Hepatocyte (in vitro differentiated cells): ENCODE results near the gene AP2M1. TPM values are rescaled to one million over a fixed set of nuclear protein-coding genes. Genes with fewer than 3 reads are reported as not detected.

Source experiments
- DNase-seq: peaks from one replicate; pipeline ENCODE4 v3.0.0-alpha.2; 2016; ENCODE audit warnings: low spot score
- H2AFZ ChIP-seq: fragments of 200-600 bp; sonication (generic); 2 replicates; pipeline ENCODE4 v1.6.0; 2016; ENCODE audit warnings: antibody characterized with exemption, mild to moderate bottlenecking
- H3K27ac ChIP-seq: fragments of 200-600 bp; sonication (generic); 2 replicates; pipeline ENCODE4 v1.5.1; 2016; ENCODE audit warnings: mild to moderate bottlenecking
- H3K27me3 ChIP-seq: fragments of 200-600 bp; sonication (generic); 2 replicates; pipeline ENCODE4 v1.6.1; 2016
- H3K36me3 ChIP-seq: fragments of 200-600 bp; sonication (generic); replicated peaks from 2 replicates; pipeline ENCODE4 v1.5.1; 2016; ENCODE audit warnings: low read depth; ENCODE audit not compliant: insufficient read depth
- H3K4me1 ChIP-seq: fragments of 200-600 bp; sonication (generic); 2 replicates; pipeline ENCODE4 v1.5.1; 2016; ENCODE audit warnings: mild to moderate bottlenecking, moderate library complexity; ENCODE audit not compliant: insufficient read depth
- H3K4me2 ChIP-seq: fragments of 200-600 bp; sonication (generic); 2 replicates; pipeline ENCODE4 v1.6.0; 2016
- H3K4me3 ChIP-seq: fragments of 200-600 bp; sonication (generic); 2 replicates; pipeline ENCODE4 v1.5.1; 2016; ENCODE audit warnings: mild to moderate bottlenecking
- H3K79me2 ChIP-seq: fragments of 200-600 bp; sonication (generic); 2 replicates; pipeline ENCODE4 v1.6.0; 2017; ENCODE audit warnings: mild to moderate bottlenecking
- H3K9me2 ChIP-seq: fragments of 200-600 bp; sonication (generic); replicated peaks from 2 replicates; pipeline ENCODE4 v1.6.0; 2017; ENCODE audit warnings: mild to moderate bottlenecking; ENCODE audit not compliant: insufficient read depth
- H3K9me3 ChIP-seq: fragments of 200-600 bp; sonication (generic); 2 replicates; pipeline ENCODE4 v1.5.1; 2016; ENCODE audit warnings: low read depth, mild to moderate bottlenecking
- H4K20me1 ChIP-seq: fragments of 200-600 bp; sonication (generic); 2 replicates; pipeline ENCODE4 v1.6.0; 2016; ENCODE audit warnings: mild to moderate bottlenecking; ENCODE audit not compliant: insufficient read depth, poor library complexity, severe bottlenecking
- EZH2 ChIP-seq: fragments of 200-600 bp; sonication (generic); IDR thresholded peaks from 2 replicates; pipeline ENCODE4 v1.6.1; 2016; ENCODE audit warnings: antibody characterized with exemption, mild to moderate bottlenecking, borderline replicate concordance
- EZH2phosphoT487 ChIP-seq: fragments of 200-600 bp; sonication (generic); IDR thresholded peaks from one replicate; pipeline ENCODE4 v1.6.1; 2018; ENCODE audit warnings: antibody characterized with exemption, mild to moderate bottlenecking, low read depth, moderate library complexity; ENCODE audit not compliant: unreplicated experiment, severe bottlenecking
- WGBS: methylation state at CpG from one replicate; pipeline ENCODE4 v1.1.6; 2016; ENCODE audit warnings: low lambda C conversion rate; ENCODE audit errors: missing lambda C conversion rate; 5-methylcytosine and 5-hydroxymethylcytosine counted together
- polyA plus RNA-seq: library from polyadenylated mRNA; unstranded; fragments of >200 nt; fragmentation: Nextera tagmentation; extraction: Ambion mirVana; gene quantifications from 2 replicates; pipeline ENCODE4 v1.2.1, GENCODE V29; 2016
- total RNA-seq: library from RNA; depleted of rRNA; stranded (reverse); fragments of >200 nt; gene quantifications from 2 replicates; pipeline ENCODE4 v1.2.3, GENCODE V29; 2014
- TF ChIP-seq, protein P1 (sequence below): fragments of 200-600 bp; sonication (generic); IDR thresholded peaks from 2 replicates; pipeline ENCODE4 v1.5.1; 2016; ENCODE audit warnings: antibody characterized with exemption, mild to moderate bottlenecking; ENCODE audit not compliant: poor library complexity

AP2M1 gene
- total and polyA plus RNA-seq, 2 experiments from 2014 or later = 243 to 389 TPM

DNA sequence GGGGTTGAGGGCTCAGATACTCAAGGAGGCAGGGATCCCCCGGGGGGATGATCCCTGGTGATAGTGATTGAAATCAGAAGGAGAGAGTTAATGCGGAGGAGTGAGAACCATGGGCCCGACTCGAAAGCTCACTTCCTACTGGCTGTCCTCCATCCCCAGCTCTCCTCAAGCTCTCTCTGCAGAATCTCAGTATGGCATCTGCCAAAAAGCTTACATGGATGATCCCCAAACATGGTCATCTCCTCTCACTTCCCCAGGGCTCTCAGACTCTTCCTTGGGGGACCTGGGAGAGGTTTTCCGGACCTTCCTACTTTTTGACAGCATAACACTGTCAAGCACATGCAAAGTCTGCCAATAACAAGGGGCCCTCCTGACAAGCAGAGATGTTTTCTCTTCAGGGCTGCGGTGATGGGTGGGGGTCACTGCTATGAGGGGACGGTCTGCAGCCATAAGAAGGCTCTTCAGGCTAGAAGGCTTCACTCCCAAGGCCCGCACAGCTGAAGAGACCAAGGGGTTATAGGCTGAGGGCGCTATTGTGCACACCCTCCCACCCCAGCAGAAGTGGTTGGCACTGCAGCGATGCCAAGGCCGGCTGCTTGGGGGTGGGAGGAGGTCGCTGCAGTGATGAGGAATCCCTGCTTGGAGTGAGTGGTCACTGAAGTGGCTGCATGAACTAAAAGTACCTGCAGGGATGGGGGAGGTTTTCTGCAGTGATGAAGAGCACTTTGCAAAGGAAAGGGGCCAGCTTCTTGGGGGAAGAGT lies 53.9 kb downstream of the AP2M1 start:
- no peak overlapping the region for H2AFZ ChIP-seq
- no peak for DNase-seq
- H3K4me1 ChIP-seq = peaks cover 12% of the 10 kb centered on the region
- H3K27me3 ChIP-seq = peaks cover 62% of the 10 kb centered on the region
- no peaks in the 10 kb centered on the region for H3K9me3 ChIP-seq
- H3K4me3 ChIP-seq = no peak overlapping the region
- no peaks in the 10 kb centered on the region for H3K9me2 ChIP-seq
- H3K79me2 ChIP-seq = no peaks in the 10 kb centered on the region
- WGBS = 53% methylated on average over 11 of the region's 12 CpGs
- no peaks in the 10 kb centered on the region for H3K36me3 ChIP-seq
- H3K27ac ChIP-seq = no peak overlapping the region
- TF ChIP-seq EZH2 (no peak), EZH2phosphoT487 (no peak)
- TF ChIP-seq, protein P1, sequence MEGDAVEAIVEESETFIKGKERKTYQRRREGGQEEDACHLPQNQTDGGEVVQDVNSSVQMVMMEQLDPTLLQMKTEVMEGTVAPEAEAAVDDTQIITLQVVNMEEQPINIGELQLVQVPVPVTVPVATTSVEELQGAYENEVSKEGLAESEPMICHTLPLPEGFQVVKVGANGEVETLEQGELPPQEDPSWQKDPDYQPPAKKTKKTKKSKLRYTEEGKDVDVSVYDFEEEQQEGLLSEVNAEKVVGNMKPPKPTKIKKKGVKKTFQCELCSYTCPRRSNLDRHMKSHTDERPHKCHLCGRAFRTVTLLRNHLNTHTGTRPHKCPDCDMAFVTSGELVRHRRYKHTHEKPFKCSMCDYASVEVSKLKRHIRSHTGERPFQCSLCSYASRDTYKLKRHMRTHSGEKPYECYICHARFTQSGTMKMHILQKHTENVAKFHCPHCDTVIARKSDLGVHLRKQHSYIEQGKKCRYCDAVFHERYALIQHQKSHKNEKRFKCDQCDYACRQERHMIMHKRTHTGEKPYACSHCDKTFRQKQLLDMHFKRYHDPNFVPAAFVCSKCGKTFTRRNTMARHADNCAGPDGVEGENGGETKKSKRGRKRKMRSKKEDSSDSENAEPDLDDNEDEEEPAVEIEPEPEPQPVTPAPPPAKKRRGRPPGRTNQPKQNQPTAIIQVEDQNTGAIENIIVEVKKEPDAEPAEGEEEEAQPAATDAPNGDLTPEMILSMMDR = no peak
- no peaks in the 10 kb centered on the region for H4K20me1 ChIP-seq
- H3K4me2 ChIP-seq = peak overlapping the region; percentile 99

DNA sequence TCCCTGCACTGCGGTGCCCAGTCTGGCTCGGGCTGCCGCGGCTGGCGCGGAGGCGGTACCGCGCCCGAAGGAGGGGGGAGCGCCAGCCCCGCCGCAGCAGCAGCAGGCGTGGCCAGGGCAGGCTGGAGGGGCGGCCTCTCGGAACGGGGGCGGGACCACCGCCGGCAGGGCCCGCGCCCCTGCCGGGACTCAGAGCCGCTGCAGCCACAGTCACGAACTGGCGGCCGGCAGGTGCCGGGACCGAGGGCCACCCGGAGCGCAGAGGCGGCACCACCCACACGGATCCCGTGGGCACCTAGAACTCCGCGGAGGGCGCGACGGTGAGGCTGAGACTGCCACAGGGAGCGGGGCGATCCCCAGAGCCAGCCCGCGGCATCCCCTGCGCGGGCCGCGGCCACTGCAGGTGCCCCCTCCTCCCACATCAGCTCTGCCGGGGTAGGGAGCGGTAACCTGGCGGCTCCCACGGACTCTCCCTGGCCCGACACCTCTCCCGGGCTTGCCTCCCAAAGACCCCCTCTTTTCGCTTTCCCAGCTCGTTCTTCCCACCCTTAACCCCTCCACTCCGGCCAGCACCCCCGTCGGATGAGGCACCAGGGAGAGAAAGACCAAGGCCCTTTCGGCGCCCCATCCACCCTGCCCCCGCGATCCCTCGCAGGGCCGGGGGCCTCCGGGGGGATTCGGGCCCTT lies 54.9 kb downstream of the AP2M1 start, which contains the start of gene VWA5B2:
Gene VWA5B2, plus strand, starts transcription at position 192 of the 687 bp plus-strand sequence. CDS start 944 bp downstream, outside the sequence.
- Histone ChIP-seq H3K27ac (no peak within 1 kb of the TSS), H3K79me2 (no peaks in the 10 kb centered on the region), H3K4me1 (peaks cover 12% of the 10 kb centered on the region), H3K27me3 (peaks cover 62% of the 10 kb centered on the region), H2AFZ (peak within 1 kb of the TSS; percentile 66), H3K4me2 (peak within 1 kb of the TSS; percentile 99), H3K4me3 (peak within 1 kb of the TSS; percentile 61), H3K9me2 (no peaks in the 10 kb centered on the region), H3K9me3 (no peaks in the 10 kb centered on the region), H3K36me3 (no peaks in the 10 kb centered on the region), H4K20me1 (no peaks in the 10 kb centered on the region)
- 4% methylated on average over 41 of the region's 66 CpGs for WGBS
- TF ChIP-seq EZH2 (peak; percentile 54), EZH2phosphoT487 (no peak)
- TF ChIP-seq, protein P1 = peak; percentile 3
- peak; percentile 89 for DNase-seq

DNA sequence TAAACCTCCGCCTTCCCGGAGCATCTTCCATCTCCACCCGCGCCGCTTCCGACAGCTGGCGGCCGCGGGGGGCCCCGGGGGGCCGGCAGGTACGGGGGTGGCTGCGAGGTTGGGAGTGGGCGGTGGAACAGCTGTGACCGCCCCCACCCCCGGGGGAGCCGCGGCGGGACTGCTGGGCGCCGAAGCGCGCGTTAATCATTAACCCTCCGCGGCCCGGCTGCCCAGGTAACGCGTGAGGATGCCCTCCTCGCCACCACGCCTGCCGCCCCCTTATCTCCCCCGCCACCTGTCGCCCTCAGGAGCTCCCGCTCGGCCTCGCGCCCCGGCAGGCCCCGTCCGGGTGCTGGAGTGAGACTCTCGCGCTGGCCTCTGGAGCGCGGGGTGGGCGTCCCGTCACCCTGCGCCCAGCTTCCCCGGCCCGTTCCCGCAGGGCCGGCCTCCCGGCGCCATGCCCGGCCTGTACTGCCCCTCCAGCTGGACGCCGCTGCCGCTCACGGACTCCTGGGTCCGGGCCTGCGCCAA lies 55.5 kb downstream of the AP2M1 start:
- Histone ChIP-seq H4K20me1 (no peaks in the 10 kb centered on the region), H3K27me3 (peaks cover 62% of the 10 kb centered on the region), H3K4me3 (peak overlapping the region; percentile 61), H2AFZ (peak overlapping the region; percentile 66), H3K36me3 (no peaks in the 10 kb centered on the region), H3K9me2 (no peaks in the 10 kb centered on the region), H3K79me2 (no peaks in the 10 kb centered on the region), H3K27ac (no peak overlapping the region), H3K4me2 (peak overlapping the region; percentile 99), H3K9me3 (no peaks in the 10 kb centered on the region), H3K4me1 (peaks cover 12% of the 10 kb centered on the region)
- peak; percentile 60 for DNase-seq
- WGBS = 3% methylated on average over 17 of the region's 61 CpGs
- TF ChIP-seq, protein P1 = no peak
- TF ChIP-seq EZH2 = peak; percentile 24
